GM19395 (cell line): ENCODE results near the gene PPP3CB.

Experiments used
- ATAC-seq: cut with Tn5 transposase; IDR thresholded peaks from one replicate; pipeline ENCODE4 v1.9.1; 2021; ENCODE audit warnings: mild to moderate bottlenecking, moderate library complexity; ENCODE audit not compliant: unreplicated experiment

The PPP3CB gene

GRCh38 chr10:73495884-73496674 lies at the start of gene PPP3CB:
PPP3CB (minus strand) TSS chr10:73496024; CDS start chr10:73495889, 135 bp downstream.
- ATAC-seq: peak; percentile 64

GRCh38 chr10:73545357-73545756 lies 49.5 kb upstream of the PPP3CB start:
- ATAC-seq: no peak

GRCh38 chr10:73537709-73538108 lies 41.9 kb upstream of the PPP3CB start:
- no peak for ATAC-seq

GRCh38 chr10:73537288-73537687 lies 41.5 kb upstream of the PPP3CB start:
- ATAC-seq: no peak

- no peak for ATAC-seq
These were observed 39.0 kb upstream of the PPP3CB start for GRCh38 chr10:73534857-73535256.

GRCh38 chr10:73529089-73529832 lies 33.4 kb upstream of the PPP3CB start:
- no peak for ATAC-seq

GRCh38 chr10:73522263-73522662 lies 26.4 kb upstream of the PPP3CB start:
- ATAC-seq: no peak

GRCh38 chr10:73519336-73519735 lies 23.5 kb upstream of the PPP3CB start:
- ATAC-seq: no peak

GRCh38 chr10:73517166-73517888 lies 21.5 kb upstream of the PPP3CB start:
- no peak for ATAC-seq

GRCh38 chr10:73512207-73512743 lies 16.5 kb upstream of the PPP3CB start:
- no peak for ATAC-seq

- ATAC-seq: no peak
These were observed 13.9 kb upstream of the PPP3CB start for GRCh38 chr10:73509695-73510094.

- ATAC-seq: no peak
These were observed 10.7 kb upstream of the PPP3CB start for GRCh38 chr10:73506491-73506890.

- ATAC-seq: no peak
These were observed 10.2 kb upstream of the PPP3CB start for GRCh38 chr10:73506074-73506473.

- no peak for ATAC-seq
These were observed 7.2 kb upstream of the PPP3CB start for GRCh38 chr10:73503037-73503436.

GRCh38 chr10:73501651-73502050 lies 5.8 kb upstream of the PPP3CB start:
- ATAC-seq: no peak

GRCh38 chr10:73497623-73498022 lies 1.8 kb upstream of the PPP3CB start:
- ATAC-seq: no peak

GRCh38 chr10:73495226-73495883 lies 469 bp downstream of the PPP3CB start:
- peak; percentile 93 for ATAC-seq

GRCh38 chr10:73494877-73495225 lies 973 bp downstream of the PPP3CB start:
- ATAC-seq: no peak

- no peak for ATAC-seq
These were observed 1.6 kb downstream of the PPP3CB start for GRCh38 chr10:73494213-73494612.

GRCh38 chr10:73493781-73494180 lies 2.0 kb downstream of the PPP3CB start:
- ATAC-seq: no peak

- no peak for ATAC-seq
These were observed 9.2 kb downstream of the PPP3CB start for GRCh38 chr10:73486601-73487000.
